MM.1S (cell line): Measurements from ENCODE around the gene AJM1.

Source experiments
- DNase-seq: peaks from one replicate; pipeline ENCODE4 v3.0.0-alpha.2; 2015
- H2AFZ ChIP-seq: fragments of 300-600 bp; sonication (generic); 2 replicates; pipeline ENCODE4 v1.6.0; 2016; ENCODE audit warnings: antibody characterized with exemption, low read length
- H3F3A ChIP-seq: fragments of 300-600 bp; sonication (generic); 2 replicates; pipeline ENCODE4 v1.6.1; 2016; ENCODE audit warnings: mild to moderate bottlenecking, antibody characterized with exemption, low read length, moderate library complexity, mixed read lengths; ENCODE audit not compliant: insufficient read depth
- H3K27ac ChIP-seq: fragments of 300-600 bp; sonication (generic); 2 replicates; pipeline ENCODE4 v1.5.1; 2016; ENCODE audit warnings: mild to moderate bottlenecking, low read length
- H3K27me3 ChIP-seq: fragments of 300-600 bp; sonication (generic); replicated peaks from 2 replicates; pipeline ENCODE4 v1.6.0; 2016; ENCODE audit warnings: low read length; ENCODE audit not compliant: insufficient read depth
- H3K36me3 ChIP-seq: fragments of 300-600 bp; sonication (generic); replicated peaks from 2 replicates; pipeline ENCODE4 v1.6.1; 2016; ENCODE audit warnings: mild to moderate bottlenecking, low read length, mixed read lengths; ENCODE audit not compliant: insufficient read depth
- H3K4me1 ChIP-seq: fragments of 300-600 bp; sonication (generic); 2 replicates; pipeline ENCODE4 v1.6.1; 2016; ENCODE audit warnings: low read length, mixed read lengths
- H3K4me2 ChIP-seq: fragments of 300-600 bp; sonication (generic); 2 replicates; pipeline ENCODE4 v1.6.0; 2016; ENCODE audit warnings: low read depth, low read length
- H3K4me3 ChIP-seq: fragments of 300-600 bp; sonication (generic); 2 replicates; pipeline ENCODE4 v1.5.1; 2016; ENCODE audit warnings: low read length, mixed read lengths
- H3K79me2 ChIP-seq: fragments of 300-600 bp; sonication (generic); 2 replicates; pipeline ENCODE4 v1.6.1; 2016; ENCODE audit warnings: mixed run types, low read length, mixed read lengths
- H3K9ac ChIP-seq: fragments of 300-600 bp; sonication (generic); 2 replicates; pipeline ENCODE4 v1.6.1; 2016; ENCODE audit warnings: low read length, mixed read lengths
- H3K9me2 ChIP-seq: fragments of 300-600 bp; sonication (generic); replicated peaks from 2 replicates; pipeline ENCODE4 v1.6.1; 2016; ENCODE audit warnings: mild to moderate bottlenecking, low read length, mixed read lengths; ENCODE audit not compliant: insufficient read depth
- H3K9me3 ChIP-seq: fragments of 300-600 bp; sonication (generic); replicated peaks from 2 replicates; pipeline ENCODE4 v1.6.1; 2016; ENCODE audit warnings: mild to moderate bottlenecking, low read length, mixed read lengths; ENCODE audit not compliant: insufficient read depth
- H4K20me1 ChIP-seq: fragments of 300-600 bp; sonication (generic); 2 replicates; pipeline ENCODE4 v1.6.1; 2016; ENCODE audit warnings: mild to moderate bottlenecking, low read length, moderate library complexity, mixed read lengths; ENCODE audit not compliant: insufficient read depth
- EZH2 ChIP-seq: fragments of 300-600 bp; sonication (generic); optimal IDR thresholded peaks from 2 replicates; pipeline ENCODE3; 2017; ENCODE audit warnings: low read depth, mild to moderate bottlenecking, antibody characterized with exemption, low read length, mixed read lengths
- EZH2phosphoT487 ChIP-seq: fragments of 300-600 bp; sonication (generic); IDR thresholded peaks from 2 replicates; pipeline ENCODE4 v1.6.1; 2018; ENCODE audit warnings: antibody characterized with exemption, low read length
- TF ChIP-seq, protein P1 (sequence below): fragments of 300-600 bp; sonication (generic); IDR thresholded peaks from 2 replicates; pipeline ENCODE4 v1.5.1; 2016; ENCODE audit warnings: antibody characterized with exemption, low read length, mixed read lengths

AJM1 gene

DNA sequence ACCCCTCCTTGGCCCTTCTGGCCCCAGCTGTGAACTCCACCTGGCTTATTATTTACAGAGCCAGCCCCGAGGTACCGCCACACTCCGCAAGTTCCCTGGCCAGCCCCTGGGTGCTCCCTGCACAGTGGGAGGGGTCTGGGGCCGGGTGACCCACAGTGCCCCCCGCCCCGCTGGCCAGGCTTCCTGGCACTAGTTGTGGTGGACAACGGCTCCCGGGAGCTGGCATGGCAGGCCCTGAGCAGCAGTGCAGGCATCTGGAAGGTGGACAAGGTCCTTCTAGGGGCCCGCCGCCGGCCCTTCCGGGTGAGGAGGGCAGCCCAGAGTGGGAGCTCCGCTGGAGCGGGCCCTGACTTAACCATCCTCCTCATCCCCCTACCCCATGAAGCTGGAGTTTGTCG is 13.8 kb downstream of the AJM1 start:
- Histone ChIP-seq H2AFZ (no peak overlapping the region), H3K9ac (no peak overlapping the region), H3K4me3 (no peak overlapping the region), H3K79me2 (no peaks in the 10 kb centered on the region), H3F3A (no peaks in the 10 kb centered on the region), H3K9me2 (no peaks in the 10 kb centered on the region), H3K36me3 (no peaks in the 10 kb centered on the region), H3K4me1 (no peaks in the 10 kb centered on the region), H3K27ac (no peak overlapping the region), H3K9me3 (no peaks in the 10 kb centered on the region), H4K20me1 (no peaks in the 10 kb centered on the region), H3K27me3 (no peaks in the 10 kb centered on the region), H3K4me2 (no peak overlapping the region)
- TF ChIP-seq EZH2phosphoT487: no peak
- TF ChIP-seq, protein P1, sequence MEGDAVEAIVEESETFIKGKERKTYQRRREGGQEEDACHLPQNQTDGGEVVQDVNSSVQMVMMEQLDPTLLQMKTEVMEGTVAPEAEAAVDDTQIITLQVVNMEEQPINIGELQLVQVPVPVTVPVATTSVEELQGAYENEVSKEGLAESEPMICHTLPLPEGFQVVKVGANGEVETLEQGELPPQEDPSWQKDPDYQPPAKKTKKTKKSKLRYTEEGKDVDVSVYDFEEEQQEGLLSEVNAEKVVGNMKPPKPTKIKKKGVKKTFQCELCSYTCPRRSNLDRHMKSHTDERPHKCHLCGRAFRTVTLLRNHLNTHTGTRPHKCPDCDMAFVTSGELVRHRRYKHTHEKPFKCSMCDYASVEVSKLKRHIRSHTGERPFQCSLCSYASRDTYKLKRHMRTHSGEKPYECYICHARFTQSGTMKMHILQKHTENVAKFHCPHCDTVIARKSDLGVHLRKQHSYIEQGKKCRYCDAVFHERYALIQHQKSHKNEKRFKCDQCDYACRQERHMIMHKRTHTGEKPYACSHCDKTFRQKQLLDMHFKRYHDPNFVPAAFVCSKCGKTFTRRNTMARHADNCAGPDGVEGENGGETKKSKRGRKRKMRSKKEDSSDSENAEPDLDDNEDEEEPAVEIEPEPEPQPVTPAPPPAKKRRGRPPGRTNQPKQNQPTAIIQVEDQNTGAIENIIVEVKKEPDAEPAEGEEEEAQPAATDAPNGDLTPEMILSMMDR: no peak
- DNase-seq: no peak

DNA sequence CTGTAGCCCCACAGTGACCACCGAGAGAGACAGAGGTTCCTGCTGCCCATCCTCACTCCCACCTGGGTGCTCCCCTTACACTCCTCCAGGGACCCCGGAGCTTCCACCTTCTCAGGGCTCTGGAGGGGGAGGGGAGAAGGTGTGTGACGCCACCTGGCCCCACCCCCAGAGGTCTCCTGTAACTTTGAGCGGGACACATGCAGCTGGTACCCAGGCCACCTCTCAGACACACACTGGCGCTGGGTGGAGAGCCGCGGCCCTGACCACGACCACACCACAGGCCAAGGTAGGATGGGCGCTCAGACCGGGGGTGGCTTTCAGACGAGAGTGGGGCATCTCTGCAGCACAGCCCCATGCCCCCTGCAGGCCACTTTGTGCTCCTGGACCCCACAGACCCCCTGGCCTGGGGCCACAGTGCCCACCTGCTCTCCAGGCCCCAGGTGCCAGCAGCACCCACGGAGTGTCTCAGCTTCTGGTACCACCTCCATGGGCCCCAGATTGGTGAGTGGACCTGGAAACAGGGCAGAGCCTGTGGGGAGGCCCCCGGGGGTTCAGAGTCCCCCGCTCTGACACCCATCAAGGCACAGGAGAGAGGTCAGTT is 14.4 kb downstream of the AJM1 start:
- Histone ChIP-seq H3K36me3 (no peaks in the 10 kb centered on the region), H3K9me2 (no peaks in the 10 kb centered on the region), H3K9me3 (no peaks in the 10 kb centered on the region), H3K4me2 (no peak overlapping the region), H3K4me1 (no peaks in the 10 kb centered on the region), H3K79me2 (no peaks in the 10 kb centered on the region), H3K27me3 (no peaks in the 10 kb centered on the region), H3K4me3 (no peak overlapping the region), H3K9ac (no peak overlapping the region), H3K27ac (no peak overlapping the region), H4K20me1 (no peaks in the 10 kb centered on the region), H2AFZ (no peak overlapping the region), H3F3A (no peaks in the 10 kb centered on the region)
- TF ChIP-seq, protein P1: no peak
- no peak for TF ChIP-seq EZH2phosphoT487
- no peak for TF ChIP-seq EZH2
- no peak for DNase-seq

DNA sequence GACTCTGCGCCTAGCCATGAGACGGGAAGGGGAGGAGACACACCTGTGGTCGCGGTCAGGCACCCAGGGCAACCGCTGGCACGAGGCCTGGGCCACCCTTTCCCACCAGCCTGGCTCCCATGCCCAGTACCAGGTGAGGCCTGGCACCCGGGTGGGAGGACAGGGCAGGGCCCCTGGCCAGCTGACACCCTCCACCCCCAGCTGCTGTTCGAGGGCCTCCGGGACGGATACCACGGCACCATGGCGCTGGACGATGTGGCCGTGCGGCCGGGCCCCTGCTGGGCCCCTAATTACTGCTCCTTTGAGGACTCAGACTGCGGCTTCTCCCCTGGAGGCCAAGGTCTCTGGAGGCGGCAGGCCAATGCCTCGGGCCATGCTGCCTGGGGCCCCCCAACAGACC is 14.9 kb downstream of the AJM1 start:
- Histone ChIP-seq H3F3A (no peaks in the 10 kb centered on the region), H3K27ac (no peak overlapping the region), H3K9ac (no peak overlapping the region), H2AFZ (no peak overlapping the region), H3K27me3 (no peaks in the 10 kb centered on the region), H3K4me3 (no peak overlapping the region), H3K4me2 (no peak overlapping the region), H3K36me3 (no peaks in the 10 kb centered on the region), H3K79me2 (no peaks in the 10 kb centered on the region), H3K4me1 (no peaks in the 10 kb centered on the region), H3K9me3 (no peaks in the 10 kb centered on the region), H3K9me2 (no peaks in the 10 kb centered on the region), H4K20me1 (no peaks in the 10 kb centered on the region)
- TF ChIP-seq EZH2: no peak
- no peak for TF ChIP-seq EZH2phosphoT487
- TF ChIP-seq, protein P1: no peak
- no peak for DNase-seq
